ENCODE data around the gene MTMR6. TPM values are rescaled to one million over a fixed set of nuclear protein-coding genes. Genes with fewer than 3 reads are reported as not detected.

MTMR6 gene
- total RNA-seq, 1 experiment from 2014 or later, result 28.9 TPM

GRCh38 chr13:25310891-25311290, 23.6 kb upstream of the MTMR6 start:
- H3K4me3 ChIP-seq (ENCODE audit: low read depth, low read length, poor library complexity, severe bottlenecking), result no peak overlapping the region
- POLR2A ChIA-PET (ENCODE audit: low non-redundant PET), result interaction anchor here (0.5 kb wide), 1 partner anchor 130 kb away, joined by 9 read pairs; no protein-coding TSS in a partner anchor
- no TSS peak for BruUV-seq (replicated peaks)
- intact Hi-C loops (cut with micrococcal nuclease; ENCODE audit: unreplicated experiment), result no loop called here
- no peak overlapping the region for H3K27ac ChIP-seq (ENCODE audit: low read depth, low read length, poor library complexity, severe bottlenecking)
- no peak for TF ChIP-seq EZH2 (IDR thresholded peaks at IDR 0.05; ENCODE audit: borderline replicate concordance, low read depth, low read length, poor library complexity, severe bottlenecking)
- no peaks in the 10 kb centered on the region for H3K9me3 ChIP-seq (ENCODE audit: low read depth, low read length, poor library complexity, severe bottlenecking)
- no peaks in the 10 kb centered on the region for H3K4me1 ChIP-seq (ENCODE audit: insufficient read depth, low read length, poor library complexity, severe bottlenecking)
- CTCF ChIA-PET, result no interaction called here
- no peaks in the 10 kb centered on the region for H3K27me3 ChIP-seq (replicated peaks; ENCODE audit: insufficient read depth, low read depth, low read length, poor library complexity)
- DNase-seq (ENCODE audit: low spot score), result no peak
- peaks cover 94% of the 10 kb centered on the region for H3K36me3 ChIP-seq (ENCODE audit: insufficient read depth, low read length, poor library complexity, severe bottlenecking)

GRCh38 chr13:25306671-25307464, 19.6 kb upstream of the MTMR6 start:
- DNase-seq (ENCODE audit: low spot score), result no peak
- Histone ChIP-seq H3K36me3 (ENCODE audit: insufficient read depth, low read length, poor library complexity, severe bottlenecking) (peaks cover 75% of the 10 kb centered on the region), H3K27ac (ENCODE audit: low read depth, low read length, poor library complexity, severe bottlenecking) (peak overlapping the region; percentile 22), H3K4me1 (ENCODE audit: insufficient read depth, low read length, poor library complexity, severe bottlenecking) (peaks cover 12% of the 10 kb centered on the region), H3K9me3 (ENCODE audit: low read depth, low read length, poor library complexity, severe bottlenecking) (no peaks in the 10 kb centered on the region), H3K27me3 (replicated peaks; ENCODE audit: insufficient read depth, low read depth, low read length, poor library complexity) (no peaks in the 10 kb centered on the region), H3K4me3 (ENCODE audit: low read depth, low read length, poor library complexity, severe bottlenecking) (no peak overlapping the region)
- POLR2A ChIA-PET (ENCODE audit: low non-redundant PET), result no interaction called here
- BruUV-seq (replicated peaks), result no TSS peak
- CTCF ChIA-PET, result no interaction called here
- TF ChIP-seq CTCF (conservative IDR thresholded peaks at IDR 0.05; ENCODE audit: low read depth, low read length) (no peak), EZH2 (IDR thresholded peaks at IDR 0.05; ENCODE audit: borderline replicate concordance, low read depth, low read length, poor library complexity, severe bottlenecking) (no peak)
- intact Hi-C loops (cut with micrococcal nuclease; ENCODE audit: unreplicated experiment), result no loop called here

- TF ChIP-seq EZH2 (IDR thresholded peaks at IDR 0.05; ENCODE audit: borderline replicate concordance, low read depth, low read length, poor library complexity, severe bottlenecking), result no peak
- no peak for TF ChIP-seq CTCF (conservative IDR thresholded peaks at IDR 0.05; ENCODE audit: low read depth, low read length)
- no peak for DNase-seq (ENCODE audit: low spot score)
- Histone ChIP-seq H3K4me1 (ENCODE audit: insufficient read depth, low read length, poor library complexity, severe bottlenecking) (peaks cover 12% of the 10 kb centered on the region), H3K27ac (ENCODE audit: low read depth, low read length, poor library complexity, severe bottlenecking) (peak overlapping the region; percentile 91), H3K36me3 (ENCODE audit: insufficient read depth, low read length, poor library complexity, severe bottlenecking) (peaks cover 29% of the 10 kb centered on the region), H3K27me3 (replicated peaks; ENCODE audit: insufficient read depth, low read depth, low read length, poor library complexity) (no peaks in the 10 kb centered on the region), H3K4me3 (ENCODE audit: low read depth, low read length, poor library complexity, severe bottlenecking) (peak overlapping the region; percentile 79), H3K9me3 (ENCODE audit: low read depth, low read length, poor library complexity, severe bottlenecking) (no peaks in the 10 kb centered on the region)
- BruUV-seq (replicated peaks), result TSS peak; percentile 67
- intact Hi-C loops (cut with micrococcal nuclease; ENCODE audit: unreplicated experiment), result loop anchor here (5.0 kb wide), 1 partner anchor 130 kb away; the partner anchor contains the start of gene AMER2
- CTCF ChIA-PET, result no interaction called here
- POLR2A ChIA-PET (ENCODE audit: low non-redundant PET), result interaction anchor here (0.7 kb wide), 1 partner anchor 44 kb away, joined by 17 read pairs; no protein-coding TSS in a partner anchor
Observed at GRCh38 chr13:25302121-25302520, 14.8 kb upstream of the MTMR6 start.
